ENCODE results near the gene GZMB.
"Not testable (repeated sequence)": the region's sequence is repeated elsewhere in the genome, so short reads cannot be mapped to it uniquely, and the experiment has no call there.

GZMB gene

DNA sequence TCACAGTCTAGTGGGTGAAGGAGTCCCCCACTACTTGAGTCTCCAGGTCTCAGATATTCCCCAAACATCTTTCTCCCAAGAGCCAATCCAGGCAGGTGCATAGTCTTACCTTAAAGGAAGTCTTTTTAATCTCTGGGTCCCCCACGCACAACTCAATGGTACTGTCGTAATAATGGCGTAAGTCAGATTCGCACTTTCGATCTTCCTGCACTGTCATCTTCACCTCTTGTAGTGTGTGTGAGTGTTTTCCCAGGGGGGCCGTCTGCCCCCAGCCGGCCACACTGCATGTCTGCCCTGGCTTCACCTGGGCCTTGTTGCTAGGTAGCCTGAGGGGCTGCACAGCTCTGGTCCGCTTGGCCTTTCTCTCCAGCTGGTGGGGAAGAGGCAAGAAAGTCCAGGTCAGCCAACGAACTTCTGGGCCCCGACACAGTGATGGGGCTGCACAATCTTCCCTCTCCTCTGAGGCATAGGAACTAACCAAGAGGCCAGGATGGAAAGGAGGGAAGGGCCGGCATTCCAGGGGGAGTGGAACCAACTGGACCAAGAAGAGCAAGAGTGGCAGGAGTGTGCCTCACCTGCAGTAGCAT lies 2.1 kb downstream of the GZMB start:
- no peak for DNase-seq (ENCODE audit: low spot score)

DNA sequence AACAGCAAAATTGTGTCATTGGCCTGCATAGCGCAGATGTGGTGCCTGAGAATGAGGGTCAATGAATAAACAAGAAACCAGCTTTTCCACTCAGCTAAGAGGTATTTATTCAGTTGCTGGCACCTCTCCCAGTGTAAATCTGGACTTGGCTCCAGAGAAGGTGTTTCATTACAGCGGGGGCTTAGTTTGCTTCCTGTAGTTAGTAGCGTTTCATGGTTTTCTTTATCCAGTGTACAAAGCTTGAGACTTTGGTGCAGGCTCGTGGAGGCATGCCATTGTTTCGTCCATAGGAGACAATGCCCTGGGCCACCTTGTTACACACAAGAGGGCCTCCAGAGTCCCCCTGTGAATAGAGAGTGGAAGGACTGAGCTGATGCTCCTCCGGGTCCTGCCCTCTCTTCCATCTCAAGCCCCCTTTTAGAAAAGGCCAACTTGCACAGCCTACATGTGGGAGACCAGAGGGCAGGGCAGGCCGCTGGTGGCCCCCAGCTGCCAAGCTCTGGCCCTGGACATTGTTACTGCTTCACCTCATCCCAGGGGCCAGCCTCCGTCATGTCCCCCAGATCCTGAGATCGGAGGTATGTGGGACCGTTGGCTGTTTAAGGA lies 3.0 kb downstream of the GZMB start:
- DNase-seq (ENCODE audit: low spot score) = no peak

GRCh38 chr14:24630087-24630871 lies 3.7 kb downstream of the GZMB start:
- DNase-seq (ENCODE audit: low spot score) = no peak

DNA sequence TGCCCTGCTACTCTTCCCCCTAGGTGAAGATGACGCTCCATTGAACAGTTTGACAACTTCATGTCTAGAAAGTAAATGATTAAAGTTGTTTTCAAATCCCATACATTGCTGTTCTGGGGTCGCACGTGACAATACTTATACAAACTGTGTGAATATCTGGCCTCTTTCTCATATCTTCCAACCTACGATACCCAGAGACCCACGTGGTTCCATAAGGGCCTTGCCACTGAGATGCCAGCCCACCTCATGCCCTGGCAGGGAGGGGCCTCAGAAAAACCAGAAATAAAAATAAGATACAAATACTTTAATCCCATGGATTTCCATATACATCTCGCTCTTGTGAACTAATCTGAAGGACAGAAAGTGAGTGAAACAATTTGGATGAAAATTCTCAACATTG lies 4.5 kb downstream of the GZMB start:
- DNase-seq (ENCODE audit: low spot score) = no peak

DNA sequence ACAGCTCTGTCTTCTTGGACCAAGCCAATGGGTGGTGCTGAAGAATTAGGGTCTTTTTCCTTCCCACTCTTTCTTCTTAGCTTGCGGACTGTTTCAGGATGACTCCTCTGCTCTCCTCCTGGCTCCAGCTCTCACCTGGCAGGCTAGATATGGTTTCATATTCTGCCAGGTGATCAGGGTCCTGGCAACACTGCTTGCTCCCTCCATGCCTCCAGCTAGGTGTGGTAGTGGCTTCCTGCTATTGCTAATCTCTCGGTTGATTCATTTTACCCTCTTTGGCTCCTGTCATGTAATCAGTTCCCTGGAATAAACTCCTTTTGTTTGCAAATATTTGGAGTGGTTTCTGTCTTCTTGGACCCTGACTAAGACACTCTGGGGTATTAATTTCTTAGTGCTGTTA lies 20.2 kb downstream of the GZMB start:
- DNase-seq (ENCODE audit: low spot score) = no peak

GRCh38 chr14:24613241-24613640 lies 20.7 kb downstream of the GZMB start:
- no peak for DNase-seq (ENCODE audit: low spot score)

- DNase-seq (ENCODE audit: low spot score) = no peak
Measured at GRCh38 chr14:24612196-24612595, 21.8 kb downstream of the GZMB start.

DNA sequence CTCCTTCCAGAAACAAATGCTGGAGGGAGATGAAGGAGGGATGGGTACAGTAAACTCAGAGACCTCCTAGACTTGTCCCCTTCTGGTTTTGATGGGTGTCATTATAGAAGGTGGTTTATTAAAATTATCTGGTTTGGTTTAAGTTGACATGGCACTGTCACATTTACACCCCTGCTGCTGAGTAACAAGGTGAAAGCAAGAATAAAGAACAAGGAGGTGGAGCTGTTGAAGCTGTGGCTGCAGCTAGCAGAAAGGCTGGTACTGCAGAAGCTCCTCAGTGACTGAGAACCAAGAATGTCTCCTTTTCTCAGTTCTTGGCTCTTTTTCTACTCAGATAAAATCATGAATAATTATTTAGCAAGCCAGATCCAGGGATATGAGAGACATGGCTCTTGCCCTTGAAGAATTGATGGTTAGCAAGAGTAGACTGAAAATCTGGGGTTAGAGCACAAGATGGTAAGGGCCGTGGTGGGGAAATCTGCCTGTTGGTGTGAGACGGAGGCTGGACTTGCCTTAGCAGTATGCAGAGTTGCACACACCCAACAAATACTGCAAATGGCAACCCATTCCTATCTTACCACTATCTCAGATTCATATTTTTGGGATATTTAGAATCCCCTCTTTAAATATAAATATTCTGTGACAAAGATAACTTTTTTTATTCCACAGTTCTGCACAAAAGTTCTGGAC lies 24.2 kb downstream of the GZMB start, which contains the start of gene GZMH:
GZMH (minus strand) TSS at position 31 of the 690 bp plus-strand sequence. CDS start 72 bp downstream, outside the sequence.
- DNase-seq (ENCODE audit: low spot score) = no peak

DNA sequence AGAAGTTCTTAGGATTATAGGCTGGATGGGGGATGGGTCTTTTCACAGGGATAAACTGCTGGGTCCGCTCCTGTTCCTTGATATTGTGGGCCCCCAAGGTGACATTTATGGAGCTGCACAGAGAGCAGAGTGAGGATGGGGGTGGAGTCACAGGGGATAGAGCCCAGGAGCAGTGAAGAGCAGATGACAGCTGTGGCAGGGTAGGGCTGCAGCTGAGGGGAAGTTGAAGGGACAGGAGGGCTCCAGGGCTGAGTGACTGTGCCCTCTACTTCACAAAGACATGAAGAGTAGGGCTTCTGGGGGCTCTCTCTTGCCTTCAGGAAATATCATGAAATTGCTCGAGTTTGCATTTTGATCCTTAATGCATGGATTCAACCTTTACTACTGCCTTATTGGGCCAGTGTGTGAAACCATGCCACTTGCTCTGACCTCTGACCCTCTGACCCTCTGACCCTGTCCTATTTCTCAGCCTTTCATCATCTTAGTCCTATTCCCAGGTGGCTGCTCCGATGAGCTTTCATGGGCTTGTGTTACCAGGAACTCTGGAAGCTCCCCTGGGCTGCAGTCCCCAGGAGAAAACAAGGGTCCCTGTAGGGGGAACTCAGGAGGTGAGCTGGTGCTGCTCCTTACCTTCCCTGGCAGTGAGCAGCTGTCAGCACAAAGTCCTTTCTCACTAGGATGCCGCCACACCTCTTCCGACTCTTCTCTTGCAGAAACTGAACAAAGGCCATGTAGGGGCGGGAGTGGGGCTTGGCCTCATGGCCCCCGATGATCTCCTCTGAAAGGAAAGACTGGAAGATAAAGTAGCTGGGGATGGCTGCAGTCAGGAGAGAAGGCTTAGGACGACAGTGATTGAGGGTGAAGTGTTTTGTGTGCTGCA lies 26.1 kb downstream of the GZMB start:
- no peak for DNase-seq (ENCODE audit: low spot score)

- no peak for DNase-seq (ENCODE audit: low spot score)
Measured at GRCh38 chr14:24607081-24607480, 26.9 kb downstream of the GZMB start.

DNA sequence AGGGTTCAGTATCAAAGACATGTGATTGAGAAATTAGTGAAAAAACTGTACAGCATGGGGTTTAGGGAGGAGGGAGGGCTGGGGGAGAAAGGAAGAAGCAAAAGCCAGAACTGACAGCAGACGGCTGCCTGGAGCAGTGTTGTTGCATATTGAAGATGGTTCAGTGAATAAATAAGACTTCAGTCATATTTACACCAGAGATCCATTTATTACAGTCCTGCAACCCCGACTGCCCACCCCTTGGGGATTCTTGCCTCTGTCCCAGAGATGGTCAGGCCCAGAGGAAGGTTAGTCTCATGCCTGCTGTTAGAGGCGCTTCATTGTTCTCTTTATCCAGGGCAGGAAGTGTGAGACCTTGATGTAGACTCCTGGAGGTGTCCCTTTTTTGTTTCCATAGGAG lies 27.7 kb downstream of the GZMB start:
- no peak for DNase-seq (ENCODE audit: low spot score)

DNA sequence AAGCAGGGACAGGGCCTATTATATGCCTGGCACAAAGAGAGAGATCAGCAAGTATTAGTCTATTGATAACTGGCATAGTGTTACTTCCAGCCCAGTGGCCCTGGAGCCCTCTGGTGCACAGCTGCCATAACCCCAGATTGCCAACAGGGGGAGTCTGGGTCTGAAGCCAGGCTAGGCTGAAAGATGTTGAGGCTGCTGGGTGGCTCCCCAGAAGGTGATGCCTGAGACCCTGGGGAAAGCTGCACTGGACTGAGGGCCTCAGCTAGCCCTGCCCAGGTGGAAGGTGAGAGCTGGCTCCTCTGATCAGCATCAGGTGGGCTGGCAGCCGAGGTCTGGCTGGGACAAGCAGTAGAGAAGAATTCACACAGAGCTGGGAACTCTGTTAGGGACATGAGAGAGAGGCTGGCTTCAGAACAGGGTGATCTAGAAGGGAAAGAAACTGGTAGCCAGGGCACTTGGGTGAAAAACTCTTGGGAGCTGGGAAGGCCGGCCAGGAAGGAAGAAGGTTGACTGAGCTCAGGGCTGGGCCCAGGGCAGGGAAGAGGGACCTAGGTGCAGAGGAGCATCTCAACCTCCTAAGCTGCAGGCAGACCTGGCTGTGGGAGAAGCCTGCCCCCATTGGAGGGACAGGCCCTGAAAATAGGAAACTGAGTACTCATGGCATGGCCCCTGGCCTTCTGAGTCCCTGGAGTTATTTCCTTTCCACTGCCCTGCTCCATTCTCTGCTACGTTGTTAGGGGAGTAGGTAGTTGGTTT lies 28.4 kb downstream of the GZMB start:
- DNase-seq (ENCODE audit: low spot score) = peak; percentile 71

DNA sequence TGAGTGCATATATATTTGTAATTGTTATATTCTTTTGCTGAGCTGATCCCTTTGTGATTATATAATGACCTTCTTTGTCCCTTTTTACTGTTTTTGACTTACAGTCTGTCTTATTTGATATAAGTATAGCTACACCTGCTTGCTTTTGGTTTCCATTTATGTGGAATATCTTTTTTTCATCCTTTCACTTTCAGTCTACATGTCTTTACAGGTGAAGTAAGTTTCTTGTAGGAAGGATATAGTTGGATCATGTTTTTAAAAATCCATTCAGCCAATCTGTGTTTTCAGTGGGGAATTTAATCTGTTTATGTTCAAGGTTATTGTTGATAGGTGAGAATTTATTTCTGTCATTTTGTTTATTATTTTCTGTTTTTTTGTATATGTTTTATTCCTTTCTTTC lies 36.6 kb downstream of the GZMB start:
- DNase-seq (ENCODE audit: low spot score) = no peak

DNA sequence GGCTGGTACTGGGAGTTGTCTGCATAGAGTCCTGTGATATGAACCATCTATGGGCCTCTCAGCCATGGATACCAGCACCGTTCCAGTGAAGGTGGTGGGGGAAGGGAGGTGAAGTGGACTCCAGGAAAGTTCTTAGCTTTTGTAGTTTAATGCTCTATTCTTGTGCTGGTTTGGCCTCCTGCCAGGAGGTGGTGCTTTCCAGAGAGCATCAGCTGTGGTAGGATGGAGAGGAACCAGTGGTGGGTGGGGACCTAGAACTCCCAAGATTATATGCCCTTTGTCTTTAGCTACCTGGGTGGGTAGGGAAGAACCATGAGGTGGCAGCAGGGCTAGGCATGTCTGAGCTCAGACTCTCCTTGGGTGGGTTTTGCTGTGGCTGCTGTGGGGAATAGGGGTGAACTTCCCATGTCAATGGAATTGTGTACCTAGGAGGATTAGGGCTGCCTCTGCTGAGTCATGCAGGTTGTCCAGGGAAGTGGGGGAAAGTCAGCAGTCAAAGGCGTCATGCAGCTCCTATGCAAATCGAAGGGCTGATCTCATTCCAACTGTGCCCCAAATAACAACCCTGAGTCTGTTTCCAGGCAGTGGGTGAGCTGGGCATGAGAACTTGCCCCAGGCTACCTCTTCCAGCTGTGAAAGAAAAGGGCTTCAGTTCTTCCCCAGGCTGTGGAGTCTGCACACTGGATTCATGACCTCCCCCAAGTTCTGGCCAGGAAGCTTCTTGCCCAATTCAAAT lies 38.7 kb downstream of the GZMB start:
- DNase-seq (ENCODE audit: low spot score) = no peak

GRCh38 chr14:24591004-24591403 lies 43.0 kb downstream of the GZMB start:
- not testable (repeated sequence) for DNase-seq (ENCODE audit: low spot score)

DNA sequence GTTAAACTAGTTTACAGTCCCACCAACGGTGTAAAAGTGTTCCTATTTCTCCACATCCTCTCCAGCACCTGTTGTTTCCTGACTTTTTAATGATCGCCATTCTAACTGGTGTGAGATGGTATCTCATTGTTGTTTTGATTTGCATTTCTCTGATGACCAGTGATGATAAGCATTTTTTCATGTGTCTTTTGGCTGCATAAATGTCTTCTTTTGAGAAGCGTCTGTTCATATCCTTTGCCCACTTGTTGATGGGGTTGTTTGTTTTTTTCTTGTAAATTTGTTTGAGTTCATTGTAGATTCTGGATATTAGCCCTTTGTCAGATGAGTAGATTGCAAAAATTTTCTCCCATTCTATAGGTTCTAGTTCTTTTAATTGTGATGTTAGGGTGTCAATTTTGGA lies 49.6 kb downstream of the GZMB start:
- DNase-seq (ENCODE audit: low spot score) = not testable (repeated sequence)

Measured in D341Med (cell line).